ENCODE results near the gene TAB3. TPM values are rescaled to one million over a fixed set of nuclear protein-coding genes. Genes with fewer than 3 reads are reported as not detected.

Gene TAB3
- total RNA-seq, 1 experiment from 2014 or later: 13.5 TPM

GRCh38 chrX:30898886-30899285, 9.8 kb upstream of the TAB3 start:
- no peak overlapping the region for H2BK15ac ChIP-seq (ENCODE audit: low read depth, low read length)
- H3K14ac ChIP-seq (ENCODE audit: insufficient read depth, low read length): no peak overlapping the region
- no peak overlapping the region for H3K23ac ChIP-seq (ENCODE audit: insufficient read length, low read depth, low read length)
- WGBS (ENCODE audit: extremely low coverage, insufficient read length, low lambda C conversion rate): no CpG with 5 or more reads among the region's 5 CpGs
- H2AFZ ChIP-seq (ENCODE audit: low read length): no peak overlapping the region
- H3K4me1 ChIP-seq (ENCODE audit: insufficient read depth, low read length): no peaks in the 10 kb centered on the region
- H3K4me1 Mint-ChIP-seq: no peaks in the 10 kb centered on the region
- H4K8ac ChIP-seq (replicated peaks; ENCODE audit: insufficient read length, low read depth, low read length): no peak overlapping the region
- no peak overlapping the region for H3K4me2 ChIP-seq (ENCODE audit: insufficient read depth, insufficient read length, low read length)
- H3K9me3 ChIP-seq (ENCODE audit: control insufficient read depth, low read depth, low read length): no peaks in the 10 kb centered on the region
- H4K91ac ChIP-seq (ENCODE audit: insufficient read length, low read depth, low read length): no peak overlapping the region
- H3T11ph ChIP-seq (ENCODE audit: low read length): no peak overlapping the region
- no peaks in the 10 kb centered on the region for H3K27me3 ChIP-seq (ENCODE audit: insufficient read depth, low read length)
- H3K27me3 Mint-ChIP-seq (ENCODE audit: low read depth): no peaks in the 10 kb centered on the region
- no peak overlapping the region for H4K5ac ChIP-seq (ENCODE audit: insufficient read length, low read depth, low read length)
- H3K18ac ChIP-seq (ENCODE audit: insufficient read length, low read depth, low read length): no peak overlapping the region
- H2BK12ac ChIP-seq (ENCODE audit: insufficient read length, low read depth, low read length): no peak overlapping the region
- no peak overlapping the region for H2BK20ac ChIP-seq (ENCODE audit: low read depth, low read length, poor library complexity, severe bottlenecking)
- H2BK5ac ChIP-seq (ENCODE audit: insufficient read length, low read length): no peak overlapping the region
- no peak overlapping the region for H3K4me3 Mint-ChIP-seq
- no peak overlapping the region for H3K9ac ChIP-seq (ENCODE audit: extremely low read depth, insufficient read length, low read length)
- no peaks in the 10 kb centered on the region for H3K23me2 ChIP-seq (ENCODE audit: insufficient read length, low read depth, low read length, poor library complexity, severe bottlenecking)
- no peak overlapping the region for H3K27ac Mint-ChIP-seq
- H3K79me1 ChIP-seq (ENCODE audit: insufficient read depth, low read depth, low read length, poor library complexity, severe bottlenecking): no peaks in the 10 kb centered on the region
- no peak overlapping the region for H2AK5ac ChIP-seq (ENCODE audit: insufficient read length, low read length)
- no peaks in the 10 kb centered on the region for H3K79me2 ChIP-seq (ENCODE audit: insufficient read depth, low read length)
- no peaks in the 10 kb centered on the region for H4K20me1 ChIP-seq (ENCODE audit: control insufficient read depth, insufficient read depth, insufficient read length)
- no peak overlapping the region for H3K56ac ChIP-seq (ENCODE audit: insufficient read length, low read depth, low read length)
- H3K36me3 Mint-ChIP-seq (ENCODE audit: insufficient read depth in 1 of 3, low read depth in 3 of 3): no peaks in the 10 kb centered on the region; a peak in 1 of 7 replicates
- peaks cover 30 to 35% of the 10 kb centered on the region in 2 experiments for H3K9me3 Mint-ChIP-seq
- H3K27ac ChIP-seq (ENCODE audit: insufficient read length, low read depth, low read length): no peak overlapping the region
- DNase-seq: no peak
- TF ChIP-seq CTCF (conservative IDR thresholded peaks at IDR 0.05): no peak
- no peak overlapping the region for H2BK120ac ChIP-seq (ENCODE audit: low read depth, low read length, poor library complexity, severe bottlenecking)
- H3K4ac ChIP-seq (ENCODE audit: low read depth, low read length): no peak overlapping the region

All from H9 (cell line).